CD4-positive, alpha-beta T cell treated with Interleukin-21 for 1 hour (primary cell): ENCODE results near the gene CARNS1.
"Not testable (repeated sequence)": the region's sequence is repeated elsewhere in the genome, so short reads cannot be mapped to it uniquely, and the experiment has no call there.

ENCODE experiments used
- DNase-seq: peaks from one replicate; pipeline ENCODE4 v3.0.0-alpha.2; 2020

Gene CARNS1

GRCh38 chr11:67445515-67445914 is 30.0 kb downstream of the CARNS1 start:
- no peak for DNase-seq

DNA sequence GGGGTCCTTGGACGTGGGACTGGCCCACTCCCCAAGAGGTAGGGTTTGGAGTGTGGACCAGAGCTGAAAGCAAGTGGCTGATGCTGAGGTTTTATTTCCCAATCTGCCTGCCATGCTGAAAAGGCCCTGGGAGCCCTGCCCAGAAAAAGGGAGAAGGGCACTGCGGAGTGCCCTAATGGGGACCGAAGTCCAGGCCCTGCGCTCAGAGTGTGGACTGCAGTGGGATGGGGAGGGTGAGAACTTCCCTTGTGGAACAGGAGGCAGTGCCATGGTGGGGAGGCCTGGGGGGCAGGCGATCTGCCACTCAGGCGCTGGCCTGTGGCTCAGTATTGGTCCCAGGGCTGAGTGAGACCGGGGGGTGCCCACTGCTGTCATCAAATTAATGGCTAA is 32.7 kb downstream of the CARNS1 start:
- DNase-seq = no peak

DNA sequence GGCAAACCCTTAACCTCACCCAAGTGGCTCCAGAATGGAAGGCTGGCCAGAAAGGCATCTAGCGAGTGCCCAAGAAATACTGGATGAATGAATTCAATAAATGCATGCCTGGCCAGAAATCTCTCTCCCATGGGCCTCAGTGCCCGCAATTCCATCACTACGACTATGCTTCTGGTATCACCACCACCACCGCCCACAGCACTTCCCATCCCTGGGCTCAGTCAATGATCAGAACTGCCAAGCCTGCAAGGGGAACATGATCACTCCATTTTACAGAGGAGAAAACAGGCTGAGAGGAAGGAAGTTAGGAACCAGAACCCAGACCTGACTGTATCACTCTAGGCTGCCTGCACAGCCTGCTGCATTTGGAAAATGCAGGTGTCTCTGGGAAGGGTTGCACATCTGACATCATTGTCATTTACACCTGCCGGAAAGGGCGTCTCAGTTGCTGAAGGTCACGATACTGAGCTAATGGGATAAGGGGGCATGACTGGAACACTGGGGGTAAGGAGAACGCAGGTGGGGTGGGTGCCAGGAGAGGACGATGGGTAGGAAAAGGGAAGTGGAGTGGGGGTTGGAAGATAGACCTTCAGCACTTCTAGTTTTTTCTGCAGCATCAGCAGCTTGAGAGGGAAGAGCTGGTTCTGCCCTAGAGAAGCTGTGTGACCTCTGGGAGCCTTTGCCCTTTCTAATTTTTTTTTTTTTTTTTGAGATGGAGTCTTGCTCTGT is 33.8 kb downstream of the CARNS1 start:
- DNase-seq = no peak

- no peak for DNase-seq
These were observed 35.5 kb downstream of the CARNS1 start for GRCh38 chr11:67450796-67451657.

DNA sequence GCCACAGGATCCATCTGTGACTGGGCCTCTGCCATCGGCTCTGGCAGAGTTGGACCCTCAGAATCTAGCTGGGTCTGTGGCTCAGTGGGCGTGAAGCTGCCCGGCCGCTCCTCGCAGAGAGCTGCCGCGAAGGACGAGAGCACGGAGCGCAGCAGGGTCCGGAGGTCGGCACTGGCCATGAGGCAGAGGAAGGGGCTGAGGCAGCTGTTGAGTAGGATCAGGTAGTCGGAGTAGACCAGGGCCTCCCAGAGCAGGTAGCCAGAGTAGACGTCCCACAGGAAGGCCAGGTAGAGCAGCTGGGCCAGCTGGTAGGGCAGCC is 36.1 kb downstream of the CARNS1 start:
- no peak for DNase-seq

- DNase-seq = no peak
These were observed 36.9 kb downstream of the CARNS1 start, which contains the start of gene GPR152 for GRCh38 chr11:67452141-67452952. GPR152 (minus strand) TSS chr11:67452729; CDS start chr11:67452724, 5 bp downstream.

DNA sequence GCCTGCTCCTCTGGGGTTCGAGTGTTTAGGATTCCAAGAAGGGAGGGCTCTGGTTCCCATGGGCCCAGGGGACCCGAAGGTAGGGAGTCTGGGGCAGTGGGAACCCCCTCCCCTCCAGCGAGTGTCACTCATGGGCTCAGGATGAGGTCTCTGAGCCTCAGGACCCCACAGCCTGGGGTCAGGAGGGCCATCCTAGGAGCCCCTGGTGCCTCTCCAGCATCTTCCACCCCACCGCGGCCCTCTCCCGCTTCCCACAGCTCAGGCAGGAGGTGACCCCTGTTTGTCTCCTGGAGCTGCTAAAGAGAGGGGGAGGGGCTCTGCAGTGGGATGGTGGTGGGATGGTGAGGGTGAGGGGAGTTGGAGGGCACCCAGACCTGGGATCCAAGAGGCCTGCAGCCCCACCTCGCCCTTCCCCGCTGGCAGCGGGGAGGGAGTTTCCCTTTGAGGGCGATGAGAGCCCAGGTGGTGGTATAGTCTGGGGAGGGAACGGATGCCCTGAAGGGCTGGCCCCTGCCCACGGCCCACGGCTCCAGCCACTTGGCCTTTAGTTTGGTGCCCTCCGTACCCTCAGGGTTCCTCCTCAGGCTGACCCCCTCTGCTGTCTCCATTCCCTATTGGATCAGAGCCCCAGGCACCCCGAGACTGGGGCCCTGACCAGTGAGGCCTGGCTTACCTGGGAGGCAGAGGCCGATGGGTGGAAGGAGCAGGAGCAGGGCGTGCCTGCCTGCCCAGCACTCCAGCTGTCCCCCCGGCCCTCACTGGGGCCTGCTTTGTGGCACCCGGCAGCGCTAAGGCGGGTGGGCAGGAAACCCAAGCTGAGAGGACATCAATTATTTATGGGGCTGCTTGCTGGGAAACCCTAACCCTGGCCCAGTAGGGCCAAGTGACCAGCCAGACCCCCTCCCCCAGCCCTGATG is 38.6 kb downstream of the CARNS1 start:
- DNase-seq = no peak

DNA sequence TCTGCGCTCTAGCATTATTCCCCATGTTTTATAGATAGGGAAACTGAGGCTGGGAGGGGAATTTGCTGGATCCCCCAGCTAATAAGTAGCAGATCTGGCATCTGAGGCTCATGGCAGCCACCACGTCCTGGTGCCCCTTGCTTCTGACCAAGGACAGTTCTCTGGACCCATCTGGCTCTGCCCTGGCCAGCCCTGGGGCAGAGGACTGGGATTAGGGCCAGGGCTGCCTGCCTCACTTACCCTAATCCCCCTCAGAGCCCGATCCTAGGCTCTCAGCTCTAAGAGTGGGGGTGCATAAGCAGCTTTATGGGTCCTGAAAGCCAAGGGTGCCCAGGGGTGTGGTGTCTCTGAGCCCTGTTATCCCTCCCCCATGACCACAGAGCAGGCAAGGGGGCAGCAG is 39.6 kb downstream of the CARNS1 start, which contains the start of gene CABP4:
Gene CABP4 (plus strand): TSS at position 301 of the 400 bp plus-strand sequence. CDS start 70 bp downstream, at position 371.
- DNase-seq = no peak

DNA sequence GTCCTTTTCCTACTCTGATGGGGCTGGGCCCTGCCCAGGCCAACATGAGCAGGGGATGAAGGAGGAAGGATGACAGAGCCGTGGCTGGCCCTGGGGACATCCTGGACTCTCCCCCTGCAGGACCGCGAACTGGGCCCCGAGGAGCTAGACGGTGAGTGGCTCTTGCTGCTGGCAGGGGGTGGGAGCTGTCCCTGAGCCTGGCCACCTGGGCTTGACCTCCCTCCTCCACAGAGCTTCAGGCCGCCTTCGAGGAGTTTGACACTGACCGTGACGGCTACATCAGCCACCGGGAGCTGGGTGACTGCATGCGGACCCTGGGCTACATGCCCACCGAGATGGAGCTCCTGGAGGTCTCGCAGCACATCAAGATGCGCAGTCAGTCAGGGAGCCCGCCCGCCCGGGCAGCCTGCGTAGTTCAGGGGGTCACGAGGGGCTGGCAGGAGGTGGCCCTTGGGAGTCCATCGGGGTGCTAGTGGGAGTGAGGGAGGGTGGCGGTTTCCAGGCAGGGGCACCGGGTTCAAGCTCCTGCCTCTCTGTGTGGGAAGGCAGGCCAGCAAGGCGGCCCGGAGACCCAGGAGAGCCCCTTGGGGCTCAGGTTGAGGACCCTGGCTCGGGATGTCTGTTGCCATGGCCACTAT is 40.7 kb downstream of the CARNS1 start:
- DNase-seq = no peak

GRCh38 chr11:67457453-67457852 is 42.0 kb downstream of the CARNS1 start:
- DNase-seq = no peak

DNA sequence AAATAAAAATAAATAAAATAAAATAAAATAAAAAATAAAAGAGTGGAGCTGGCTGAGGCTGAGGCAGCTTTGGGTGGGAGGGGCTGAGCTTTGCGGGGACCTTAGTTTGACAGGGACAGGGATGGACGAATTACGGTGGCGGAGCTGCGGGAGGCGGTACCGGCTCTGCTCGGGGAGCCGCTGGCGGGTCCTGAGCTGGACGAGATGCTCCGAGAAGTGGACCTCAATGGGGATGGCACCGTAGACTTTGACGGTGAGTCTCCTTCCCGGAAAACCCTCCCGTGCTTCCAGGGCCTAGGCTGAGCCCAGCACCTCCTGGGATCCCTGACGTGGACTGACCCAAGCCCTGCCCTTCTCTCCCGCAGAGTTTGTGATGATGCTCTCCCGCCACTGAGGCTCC is 42.8 kb downstream of the CARNS1 start:
- no peak for DNase-seq

DNA sequence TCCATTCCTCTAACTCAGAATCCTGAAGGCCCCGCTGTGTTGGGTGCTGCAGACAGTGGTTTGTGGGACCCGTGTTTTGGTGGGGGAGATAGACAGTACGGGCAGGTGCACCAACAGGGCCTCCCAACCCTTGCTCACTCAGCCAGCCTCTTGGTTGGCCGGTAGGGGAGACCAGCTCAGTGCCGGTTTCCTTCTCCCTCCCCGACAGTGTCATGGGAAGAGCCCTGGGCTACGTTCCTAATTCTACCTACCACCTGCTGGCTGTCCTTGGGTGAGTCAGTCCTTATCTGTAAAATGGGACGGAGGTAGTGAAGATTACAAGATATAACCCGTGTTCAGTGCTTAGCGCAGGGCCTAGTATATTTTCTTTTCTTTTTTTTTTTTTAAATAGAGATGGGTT is 47.7 kb downstream of the CARNS1 start:
- no peak for DNase-seq

DNA sequence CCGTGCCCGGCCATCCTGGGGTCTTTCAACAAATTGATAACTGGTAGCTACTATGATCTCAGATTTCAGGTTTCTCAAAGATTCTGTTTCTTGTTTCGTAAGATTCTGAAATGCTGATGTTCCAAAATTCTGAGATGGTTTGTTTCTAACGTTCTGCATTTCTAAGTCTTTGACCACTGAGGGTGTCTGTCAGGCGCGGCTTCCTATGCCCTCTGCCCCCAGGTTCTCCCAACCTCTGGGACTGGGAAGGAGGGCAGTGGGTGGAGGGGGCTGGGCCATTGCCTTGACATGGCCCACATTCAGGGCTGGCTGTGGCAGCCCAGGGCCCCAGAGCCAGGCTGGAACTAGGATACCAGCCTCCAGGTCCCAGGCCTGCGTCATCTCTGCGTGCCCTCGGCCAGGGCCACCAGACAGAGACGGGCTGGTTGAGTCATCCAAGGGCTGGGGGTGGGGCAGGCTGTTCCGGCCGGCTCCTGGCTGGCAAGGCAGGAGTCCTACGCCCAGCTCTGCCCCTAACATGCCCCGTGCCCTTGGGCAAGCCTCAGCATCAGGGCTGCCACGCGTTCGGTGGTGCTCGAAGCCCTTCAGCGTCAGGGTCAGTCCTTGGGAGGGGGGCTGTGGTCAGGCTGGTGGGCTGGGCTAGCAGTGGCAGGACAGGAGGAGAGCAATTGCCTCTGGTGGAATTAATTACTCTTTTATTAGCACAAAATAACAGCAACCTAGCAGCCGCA is 48.4 kb downstream of the CARNS1 start:
- DNase-seq = no peak

GRCh38 chr11:67464411-67465188 is 49.1 kb downstream of the CARNS1 start:
- DNase-seq = peak; percentile 96

GRCh38 chr11:67465189-67465510 is 49.7 kb downstream of the CARNS1 start:
- no peak for DNase-seq

GRCh38 chr11:67465530-67465929 is 50.1 kb downstream of the CARNS1 start:
- DNase-seq = not testable (repeated sequence)

- DNase-seq = no peak
These were observed 50.9 kb downstream of the CARNS1 start for GRCh38 chr11:67466367-67466766.

GRCh38 chr11:67466962-67467771 is 51.7 kb downstream of the CARNS1 start:
- no peak for DNase-seq

DNA sequence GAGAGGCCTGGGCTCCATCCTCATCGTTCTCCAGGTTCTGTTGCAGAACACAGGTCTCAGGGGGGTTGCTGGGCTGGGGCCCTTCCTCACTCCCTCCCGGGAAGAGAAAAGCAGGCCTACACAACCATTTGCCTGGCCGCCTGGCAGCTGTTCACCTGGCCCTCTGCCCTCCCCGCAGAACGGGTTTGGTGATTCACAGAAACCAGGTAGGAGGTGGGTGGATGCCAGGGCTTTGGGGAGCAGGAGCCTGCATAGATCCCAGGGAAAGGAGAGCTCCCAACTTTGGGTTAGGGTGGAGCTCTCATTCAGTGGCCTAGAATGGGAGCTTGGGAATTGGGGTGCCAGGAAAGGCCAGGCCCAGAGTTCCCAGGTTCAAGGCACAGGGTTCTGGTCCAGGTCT is 52.6 kb downstream of the CARNS1 start:
- no peak for DNase-seq

DNA sequence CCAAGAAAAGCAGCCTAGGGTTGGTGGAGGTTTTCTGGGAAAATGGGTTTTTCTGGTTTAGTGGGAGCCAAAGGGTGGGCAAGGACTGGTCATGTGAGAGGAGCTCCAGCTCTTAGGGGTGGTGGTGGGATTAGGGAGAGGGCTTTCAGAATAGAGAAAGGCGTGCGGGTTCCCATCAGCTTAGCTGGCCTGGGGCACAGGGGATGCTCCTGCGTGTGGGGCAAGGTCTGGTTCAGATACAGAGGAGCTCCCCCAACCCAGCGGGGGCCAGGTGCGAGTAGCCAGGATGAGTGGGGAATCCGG is 52.9 kb downstream of the CARNS1 start:
- no peak for DNase-seq
